ENCODE data around the gene CTDNEP1.

The CTDNEP1 gene

GRCh38 chr17:7215136-7215638 lies 36.3 kb downstream of the CTDNEP1 start:
- DNase-seq (ENCODE audit: low read depth in 3 of 3): no peak

- DNase-seq (ENCODE audit: low read depth in 3 of 3): peak; percentile 98 to 99 (median 98)
Observed at GRCh38 chr17:7214300-7215135, 37.0 kb downstream of the CTDNEP1 start.

GRCh38 chr17:7213895-7214299 lies 37.6 kb downstream of the CTDNEP1 start:
- no peak for DNase-seq (ENCODE audit: low read depth in 3 of 3)

GRCh38 chr17:7211491-7212273 lies 39.9 kb downstream of the CTDNEP1 start:
- no peak for DNase-seq (ENCODE audit: low read depth in 3 of 3)

GRCh38 chr17:7208754-7209460 lies 42.6 kb downstream of the CTDNEP1 start:
- DNase-seq (ENCODE audit: low read depth in 3 of 3): no peak

GRCh38 chr17:7208027-7208571 lies 43.4 kb downstream of the CTDNEP1 start:
- DNase-seq (ENCODE audit: low read depth in 3 of 3): no peak

- no peak for DNase-seq (ENCODE audit: low read depth in 3 of 3)
Observed at GRCh38 chr17:7207120-7208001, 44.2 kb downstream of the CTDNEP1 start.

GRCh38 chr17:7205561-7205960 lies 46.0 kb downstream of the CTDNEP1 start:
- no peak for DNase-seq (ENCODE audit: low read depth in 3 of 3)

- peak; percentile 82 to 87 (median 85) for DNase-seq (ENCODE audit: low read depth in 3 of 3)
Observed at GRCh38 chr17:7204828-7205461, 46.6 kb downstream of the CTDNEP1 start.

- DNase-seq (ENCODE audit: low read depth in 3 of 3): no peak
Observed at GRCh38 chr17:7204336-7204735, 47.2 kb downstream of the CTDNEP1 start.

GRCh38 chr17:7203391-7203790 lies 48.1 kb downstream of the CTDNEP1 start:
- no peak for DNase-seq (ENCODE audit: low read depth in 3 of 3)

- no peak for DNase-seq (ENCODE audit: low read depth in 3 of 3)
Observed at GRCh38 chr17:7196651-7197401, 54.7 kb downstream of the CTDNEP1 start.

- no peak for DNase-seq (ENCODE audit: low read depth in 3 of 3)
Observed at GRCh38 chr17:7195971-7196370, 55.6 kb downstream of the CTDNEP1 start.

Measured in stimulated activated CD4-positive, alpha-beta T cell treated with anti-CD3 and anti-CD28 coated beads, TNF-alpha, amount 100 ng/mL, for 4 hours (primary cell).